Mucosa of descending colon (tissue), 3 donors: Measurements from ENCODE around the gene ANO9. TPM values are rescaled to one million over a fixed set of nuclear protein-coding genes. Genes with fewer than 3 reads are reported as not detected.
"Not testable (repeated sequence)": the region's sequence is repeated elsewhere in the genome, so short reads cannot be mapped to it uniquely, and the experiment has no call there.

Experiments
- ATAC-seq: fragments of 200-7000 bp; cut with Tn5 transposase; one replicate; pipeline ENCODE4 v1.9.1; 2020; ENCODE audit warnings: mild to moderate bottlenecking, moderate library complexity
- DNase-seq, 3 donors: peaks; one replicate each; pipeline ENCODE4 v3.0.0-alpha.2; 2020
- H3K36me3 ChIP-seq: fragments of 200-600 bp; one replicate; pipeline ENCODE4 v1.8.0; 2021; ENCODE audit warnings: low read depth, mild to moderate bottlenecking
- H3K4me1 ChIP-seq: fragments of 200-600 bp; one replicate; pipeline ENCODE4 v1.8.0; 2021; ENCODE audit warnings: low read depth, mild to moderate bottlenecking
- H3K4me3 ChIP-seq: fragments of 200-600 bp; one replicate; pipeline ENCODE4 v1.8.0; 2021; ENCODE audit warnings: mild to moderate bottlenecking
- H3K9me3 ChIP-seq: fragments of 200-600 bp; one replicate; pipeline ENCODE4 v1.8.0; 2021; ENCODE audit warnings: mild to moderate bottlenecking
- CTCF ChIP-seq: fragments of 200-600 bp; IDR thresholded peaks from one replicate; pipeline ENCODE4 v1.8.0; 2022; ENCODE audit warnings: antibody characterized with exemption, mild to moderate bottlenecking
- intact Hi-C, 2 donors: fragments of 100-400 bp; cut with DNase I in 1 of 2; cut with micrococcal nuclease in 1 of 2; formaldehyde crosslinking; loops; one replicate each; pipeline versions ENCODE4 v1.11.0 to v1.11.1; 2022; cut with DNase I, micrococcal nuclease
- total RNA-seq, 3 donors: library from RNA; stranded (reverse); fragmentation: NEBNext Ultra II Directional in 2 of 3; extraction: Animal tissue kit (Norgen Biotek cat#: 25700) in 2 of 3; gene quantifications; one replicate each; pipeline versions ENCODE4 v1.2.1 to v1.2.4, GENCODE V29; 2021 to 2023
- donor health status: DM: no; HTN: no; CAD: no; lungs with moderate emphysema.
- donor health status: DM: no; HTN: no; CAD: no.
- donor health status: DM: no; HTN: yes; CAD: no.

Gene ANO9
- total RNA-seq, 3 donors from 2014 or later = 85.2 to 179 (median 131) TPM

GRCh38 chr11:414318-414857, 27.4 kb downstream of the ANO9 start:
- intact Hi-C loops = no loop called here
- Histone ChIP-seq H3K4me3 (no peak overlapping the region), H3K36me3 (no peaks in the 10 kb centered on the region), H3K4me1 (peaks cover 15% of the 10 kb centered on the region), H3K9me3 (no peaks in the 10 kb centered on the region)
- ATAC-seq = no peak
- no peak for TF ChIP-seq CTCF
- DNase-seq = peak in 1 of 3 donors; percentile 55

GRCh38 chr11:413120-414081, 28.4 kb downstream of the ANO9 start:
- Histone ChIP-seq H3K4me3 (no peak overlapping the region), H3K4me1 (peaks cover 15% of the 10 kb centered on the region), H3K9me3 (no peaks in the 10 kb centered on the region), H3K36me3 (no peaks in the 10 kb centered on the region)
- intact Hi-C loops = no loop called here
- ATAC-seq (no peak), DNase-seq (peak in 1 of 3 donors; percentile 55)
- TF ChIP-seq CTCF = no peak

- H3K36me3 ChIP-seq = no peaks in the 10 kb centered on the region
- TF ChIP-seq CTCF = no peak
- no peaks in the 10 kb centered on the region for H3K9me3 ChIP-seq
- ATAC-seq (no peak), DNase-seq (peak in 1 of 3 donors; percentile 53)
- intact Hi-C loops = no loop called here
- no peak overlapping the region for H3K4me3 ChIP-seq
- H3K4me1 ChIP-seq = peaks cover 15% of the 10 kb centered on the region
Measured at GRCh38 chr11:412641-413119, 29.1 kb downstream of the ANO9 start.

GRCh38 chr11:411520-411919, 30.3 kb downstream of the ANO9 start:
- H3K4me1 ChIP-seq = peaks cover 21% of the 10 kb centered on the region
- peak in 2 of 3 donors; percentile 19 to 44 for DNase-seq
- H3K4me3 ChIP-seq, intact Hi-C loops, ATAC-seq, H3K9me3 ChIP-seq, H3K36me3 ChIP-seq: not testable (repeated sequence)

- H3K4me1 ChIP-seq = peaks cover 22% of the 10 kb centered on the region
- H3K36me3 ChIP-seq, H3K9me3 ChIP-seq, intact Hi-C loops, H3K4me3 ChIP-seq, ATAC-seq: not testable (repeated sequence)
- peak in 1 of 3 donors; percentile 27 for DNase-seq
Measured at GRCh38 chr11:410711-411110, 31.1 kb downstream of the ANO9 start.

GRCh38 chr11:409600-410483, 32.0 kb downstream of the ANO9 start:
- peak in 1 of 3 donors; percentile 49 for DNase-seq
- H3K36me3 ChIP-seq = no peaks in the 10 kb centered on the region
- no peak overlapping the region for H3K4me3 ChIP-seq
- no peak for ATAC-seq
- intact Hi-C loops = no loop called here
- TF ChIP-seq CTCF = no peak
- H3K4me1 ChIP-seq = peaks cover 16% of the 10 kb centered on the region
- H3K9me3 ChIP-seq = no peaks in the 10 kb centered on the region
